IMR-90 (cell line): ENCODE measurements around the gene MS4A18. TPM values are rescaled to one million over a fixed set of nuclear protein-coding genes. Genes with fewer than 3 reads are reported as not detected.

Experiments used
- ATAC-seq: fragments of 200-7000 bp; cut with Tn5 transposase; 2 replicates; pipeline ENCODE4 v1.9.1; 2020; ENCODE audit warnings: low read depth, mild to moderate bottlenecking, moderate library complexity
- BruUV-seq: library from RNA; stranded (reverse); fragments of 400-500 nt; replicated peaks from 2 replicates; lab custom pipeline; 2021; lab: Mats Ljungman, UMichigan
- CTCF ChIA-PET: fragments of 300-600 bp; formaldehyde crosslinking; extraction: SDS; loops from one replicate; lab custom pipeline; 2021; ENCODE audit warnings: antibody characterized with exemption; lab: Yijun Ruan, JAX
- POLR2A ChIA-PET: fragments of 300-600 bp; sonication (Branson Sonifier 250); formaldehyde crosslinking; loops from one replicate; lab custom pipeline; 2022; ENCODE audit warnings: antibody characterized with exemption; ENCODE audit not compliant: unreplicated experiment; lab: Charles Lee
- DNase-seq: peaks from one replicate; pipeline ENCODE4 v3.0.0; 2013
- H2AFZ ChIP-seq: replicated peaks from 2 replicates; pipeline ENCODE3; 2013; ENCODE audit warnings: low read length, mild to moderate bottlenecking; ENCODE audit not compliant: poor library complexity
- H2AK5ac ChIP-seq: 2 replicates; pipeline ENCODE4 v1.6.1; 2013; ENCODE audit warnings: low read depth, low read length, inconsistent platforms
- H2AK9ac ChIP-seq: replicated peaks from 2 replicates; pipeline ENCODE3; 2013; ENCODE audit warnings: mild to moderate bottlenecking, low read depth, low read length, moderate library complexity; ENCODE audit not compliant: poor library complexity
- H2BK120ac ChIP-seq: 2 replicates; pipeline ENCODE4 v1.6.1; 2013; ENCODE audit warnings: low read depth, low read length, inconsistent platforms
- H2BK15ac ChIP-seq: 3 replicates; pipeline ENCODE4 v1.6.1; 2013; ENCODE audit warnings: low read depth, low read length, inconsistent platforms
- H2BK20ac ChIP-seq: 2 replicates; pipeline ENCODE4 v1.6.1; 2013; ENCODE audit warnings: low read depth, mild to moderate bottlenecking, inconsistent platforms, low read length, moderate library complexity
- H2BK5ac ChIP-seq: 2 replicates; pipeline ENCODE4 v1.6.1; 2013; ENCODE audit warnings: mild to moderate bottlenecking, low read depth, low read length, inconsistent platforms; ENCODE audit not compliant: poor library complexity, severe bottlenecking
- H3K14ac ChIP-seq: replicated peaks from 2 replicates; pipeline ENCODE4 v1.6.1; 2013; ENCODE audit warnings: low read depth, low read length, inconsistent platforms
- H3K18ac ChIP-seq: 2 replicates; pipeline ENCODE4 v1.6.1; 2013; ENCODE audit warnings: low read depth, low read length, control low read depth
- H3K23ac ChIP-seq: 2 replicates; pipeline ENCODE4 v1.6.1; 2013; ENCODE audit warnings: low read depth, low read length, inconsistent platforms
- H3K27ac ChIP-seq: 2 replicates; pipeline ENCODE4 v1.5.1; 2013; ENCODE audit warnings: mild to moderate bottlenecking, control low read depth, low read length; ENCODE audit not compliant: insufficient read depth
- H3K27me3 ChIP-seq: 2 replicates; pipeline ENCODE4 v1.6.1; 2013; ENCODE audit warnings: low read length; ENCODE audit not compliant: control insufficient read depth, insufficient read depth
- H3K36me3 ChIP-seq: 2 replicates; pipeline ENCODE4 v1.6.1; 2013; ENCODE audit warnings: low read length, mixed read lengths; ENCODE audit not compliant: control insufficient read depth, insufficient read depth
- H3K4ac ChIP-seq: 2 replicates; pipeline ENCODE4 v1.6.1; 2013; ENCODE audit warnings: low read depth, low read length, inconsistent platforms
- H3K4me1 ChIP-seq: 2 replicates; pipeline ENCODE4 v1.6.1; 2013; ENCODE audit warnings: low read length, mixed read lengths; ENCODE audit not compliant: control insufficient read depth, insufficient read depth
- H3K4me2 ChIP-seq: 2 replicates; pipeline ENCODE4 v1.6.1; 2013; ENCODE audit warnings: low read depth, mild to moderate bottlenecking, control low read depth, low read length, moderate library complexity
- H3K4me3 ChIP-seq: 2 replicates; pipeline ENCODE4 v1.5.1; 2013; ENCODE audit warnings: low read depth, mild to moderate bottlenecking, control low read depth, low read length, moderate library complexity; ENCODE audit not compliant: insufficient read depth
- H3K56ac ChIP-seq: 2 replicates; pipeline ENCODE4 v1.6.1; 2013; ENCODE audit warnings: low read length, inconsistent platforms; ENCODE audit not compliant: insufficient read depth; ENCODE audit errors: extremely low read depth
- H3K79me1 ChIP-seq, 2 experiments: 2 replicates each; pipeline ENCODE4 v1.6.1; 2013; ENCODE audit warnings: low read length in 2 of 2, inconsistent platforms in 1 of 2, low read depth in 1 of 2
- H3K9ac ChIP-seq: 2 replicates; pipeline ENCODE4 v1.6.1; 2013; ENCODE audit warnings: low read depth, low read length, control low read depth
- H3K9me1 ChIP-seq: 2 replicates; pipeline ENCODE4 v1.6.1; 2013; ENCODE audit warnings: low read length, inconsistent platforms; ENCODE audit not compliant: insufficient read depth
- H3K9me3 ChIP-seq: 2 replicates; pipeline ENCODE4 v1.6.1; 2013; ENCODE audit warnings: low read length; ENCODE audit not compliant: control insufficient read depth, insufficient read depth
- H4K20me1 ChIP-seq: 2 replicates; pipeline ENCODE4 v1.6.1; 2013; ENCODE audit warnings: low read length, inconsistent platforms; ENCODE audit not compliant: insufficient read depth
- H4K5ac ChIP-seq: 2 replicates; pipeline ENCODE4 v1.6.1; 2013; ENCODE audit warnings: mild to moderate bottlenecking, low read depth, low read length, control low read depth
- H4K8ac ChIP-seq, 2 experiments: 2 replicates each; pipeline ENCODE4 v1.6.1; 2013; ENCODE audit warnings: low read depth in 2 of 2, low read length in 2 of 2, control low read depth in 1 of 2, inconsistent platforms in 1 of 2
- H4K91ac ChIP-seq: 2 replicates; pipeline ENCODE4 v1.6.1; 2013; ENCODE audit warnings: low read depth, low read length, inconsistent platforms; ENCODE audit not compliant: insufficient read depth
- CEBPB ChIP-seq: IDR thresholded peaks from 2 replicates; pipeline ENCODE4 v1.6.1; 2012; ENCODE audit warnings: low read depth, low read length, improper control_type of control experiment
- CHD1 ChIP-seq: IDR thresholded peaks from 2 replicates; pipeline ENCODE4 v1.6.1; 2012; ENCODE audit warnings: low read depth, low read length, improper control_type of control experiment
- FOS ChIP-seq: fragments of 150-350 bp; IDR thresholded peaks from 2 replicates; pipeline ENCODE4 v1.6.1; 2016; ENCODE audit warnings: low read depth, low read length
- MAFK ChIP-seq: IDR thresholded peaks from 2 replicates; pipeline ENCODE4 v1.6.1; 2012; ENCODE audit warnings: low read depth, low read length, improper control_type of control experiment
- MAZ ChIP-seq: IDR thresholded peaks from 2 replicates; pipeline ENCODE4 v1.6.1; 2012; ENCODE audit warnings: low read depth, mild to moderate bottlenecking, low read length, improper control_type of control experiment, moderate library complexity, borderline replicate concordance
- MXI1 ChIP-seq: IDR thresholded peaks from 2 replicates; pipeline ENCODE4 v1.6.1; 2012; ENCODE audit warnings: low read depth, mild to moderate bottlenecking, low read length, moderate library complexity, borderline replicate concordance
- RCOR1 ChIP-seq: IDR thresholded peaks from 2 replicates; pipeline ENCODE4 v1.6.1; 2012; ENCODE audit warnings: mild to moderate bottlenecking, low read length, improper control_type of control experiment; ENCODE audit not compliant: insufficient replicate concordance
- RFX5 ChIP-seq: IDR thresholded peaks from 2 replicates; pipeline ENCODE4 v1.8.0; 2012; ENCODE audit warnings: low read depth, mild to moderate bottlenecking, low read length, moderate library complexity
- WGBS, 2 experiments: methylation state at CpG; one replicate each; pipeline versions ENCODE4 v1.1.5 to v1.1.7; 2013; ENCODE audit warnings: missing lambda C conversion rate in 2 of 2; ENCODE audit not compliant: insufficient read length in 1 of 2; ENCODE audit errors: extremely low coverage in 2 of 2; 5-methylcytosine and 5-hydroxymethylcytosine counted together
- dilution Hi-C: fragments of 300-500 bp; cut with HindIII; formaldehyde crosslinking; loops from one replicate; pipeline ENCODE4 v1.14.3; 2018; ENCODE audit warnings: low sequenced_read_pairs; ENCODE audit not compliant: unreplicated experiment
- in situ Hi-C: fragments of 300-500 bp; cut with MboI; formaldehyde crosslinking; loops from 3 replicates; pipeline ENCODE4 v1.14.3; 2019; ENCODE audit warnings: low sequenced_read_pairs, inconsistent platforms, mixed read lengths
- intact Hi-C: fragments of 100-400 bp; cut with micrococcal nuclease; formaldehyde crosslinking; loops from 2 replicates; pipeline ENCODE4 v1.10.0; 2022
- polyA plus RNA-seq, 3 experiments: library from polyadenylated mRNA; depleted of rRNA; stranded (reverse); fragments of >200 nt; gene quantifications; 2 replicates each; pipeline ENCODE4 v1.2.3, GENCODE V29; 2012; ENCODE audit warnings: low replicate concordance in 1 of 3
- total RNA-seq: library from RNA; depleted of rRNA; stranded (reverse); fragments of >200 nt; gene quantifications from 2 replicates; pipeline ENCODE4 v1.2.3, GENCODE V29; 2012
- TF ChIP-seq, protein P1 (sequence below): fragments of 150-350 bp; IDR thresholded peaks from 2 replicates; pipeline ENCODE4 v1.6.1; 2017; ENCODE audit warnings: mild to moderate bottlenecking, antibody characterized with exemption, low read length, low read depth
- TF ChIP-seq, protein P2 (sequence below): conservative IDR thresholded peaks from 2 replicates; pipeline ENCODE4 v1.5.1; 2012; ENCODE audit warnings: mild to moderate bottlenecking, low read depth, low read length, improper control_type of control experiment
- TF ChIP-seq, protein P3 (sequence below): fragments of 150-350 bp; IDR thresholded peaks from 2 replicates; pipeline ENCODE4 v1.6.1; 2016; ENCODE audit warnings: low read depth, mild to moderate bottlenecking, low read length, moderate library complexity, borderline replicate concordance

Gene MS4A18
- total and polyA plus RNA-seq, 2 of the 4 experiments (the other 2 are of a cell fraction) = not detected

DNA sequence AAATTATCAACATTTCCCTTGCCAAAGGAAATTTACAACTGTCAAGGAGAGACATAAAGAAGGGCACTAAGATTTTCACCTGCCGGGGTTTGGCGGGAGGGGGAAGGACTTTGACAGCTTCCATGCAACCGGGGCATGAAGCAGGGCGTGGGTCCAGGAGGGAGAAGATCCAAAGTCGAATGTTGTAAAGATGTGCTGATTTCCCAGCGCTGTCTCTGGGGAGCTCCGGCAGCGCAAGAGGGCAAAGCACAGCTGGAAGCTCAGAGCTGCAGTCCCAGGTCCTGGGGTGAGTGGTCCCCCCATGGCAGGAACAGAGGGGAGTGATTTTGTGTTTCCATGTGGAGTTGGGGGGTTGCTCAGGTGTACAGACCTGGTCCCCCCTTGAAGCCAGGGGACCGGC, 60.6 kb downstream of the MS4A18 start, which contains the start of gene MS4A10:
MS4A10 (plus strand) TSS at position 198 of the 400 bp plus-strand sequence. CDS start 5,003 bp downstream, outside the sequence.
- no peak within 1 kb of the TSS for H2AFZ ChIP-seq
- ATAC-seq (no peak), DNase-seq (no peak)
- H3K4ac ChIP-seq = no peak within 1 kb of the TSS
- no peak within 1 kb of the TSS for H2BK15ac ChIP-seq
- H3K9me1 ChIP-seq = peaks cover 7% of the 10 kb centered on the region; the same call in 1 of the 2 replicates
- H3K27ac ChIP-seq = no peak within 1 kb of the TSS
- 40% methylated on average over 1 of the region's 9 CpGs; no CpG with 5 or more reads in 1 of the 2 experiments for WGBS, 2 experiments
- H2BK5ac ChIP-seq = no peak within 1 kb of the TSS
- ChIA-PET CTCF (no interaction called here), POLR2A (no interaction called here)
- H3K4me3 ChIP-seq = no peak within 1 kb of the TSS
- H3K27me3 ChIP-seq = peaks cover 36% of the 10 kb centered on the region
- H3K14ac ChIP-seq = no peak within 1 kb of the TSS; the same call in 1 of the 2 replicates
- no peak within 1 kb of the TSS for H3K18ac ChIP-seq
- H2AK9ac ChIP-seq = no peak within 1 kb of the TSS
- in situ Hi-C loops (no loop called here), intact Hi-C loops (no loop called here), dilution Hi-C loops (no loop called here)
- no peak within 1 kb of the TSS for H4K5ac ChIP-seq
- no peak within 1 kb of the TSS for H2BK20ac ChIP-seq
- H3K9ac ChIP-seq = no peak within 1 kb of the TSS
- no peak within 1 kb of the TSS for H3K23ac ChIP-seq
- H3K4me1 ChIP-seq = peaks cover 5% of the 10 kb centered on the region
- H3K56ac ChIP-seq = no peak within 1 kb of the TSS
- H3K4me2 ChIP-seq = no peak within 1 kb of the TSS
- H2BK120ac ChIP-seq = no peak within 1 kb of the TSS
- no peaks in the 10 kb centered on the region for H4K20me1 ChIP-seq
- TF ChIP-seq MXI1 = no peak
- no peak for TF ChIP-seq CHD1
- TF ChIP-seq FOS = no peak
- TF ChIP-seq RFX5 = no peak
- no peak for TF ChIP-seq RCOR1
- TF ChIP-seq CEBPB = no peak
- TF ChIP-seq, protein P1, sequence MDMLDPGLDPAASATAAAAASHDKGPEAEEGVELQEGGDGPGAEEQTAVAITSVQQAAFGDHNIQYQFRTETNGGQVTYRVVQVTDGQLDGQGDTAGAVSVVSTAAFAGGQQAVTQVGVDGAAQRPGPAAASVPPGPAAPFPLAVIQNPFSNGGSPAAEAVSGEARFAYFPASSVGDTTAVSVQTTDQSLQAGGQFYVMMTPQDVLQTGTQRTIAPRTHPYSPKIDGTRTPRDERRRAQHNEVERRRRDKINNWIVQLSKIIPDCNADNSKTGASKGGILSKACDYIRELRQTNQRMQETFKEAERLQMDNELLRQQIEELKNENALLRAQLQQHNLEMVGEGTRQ = no peak
- no peak for TF ChIP-seq MAFK
- no peak for TF ChIP-seq MAZ
- TF ChIP-seq, protein P2, sequence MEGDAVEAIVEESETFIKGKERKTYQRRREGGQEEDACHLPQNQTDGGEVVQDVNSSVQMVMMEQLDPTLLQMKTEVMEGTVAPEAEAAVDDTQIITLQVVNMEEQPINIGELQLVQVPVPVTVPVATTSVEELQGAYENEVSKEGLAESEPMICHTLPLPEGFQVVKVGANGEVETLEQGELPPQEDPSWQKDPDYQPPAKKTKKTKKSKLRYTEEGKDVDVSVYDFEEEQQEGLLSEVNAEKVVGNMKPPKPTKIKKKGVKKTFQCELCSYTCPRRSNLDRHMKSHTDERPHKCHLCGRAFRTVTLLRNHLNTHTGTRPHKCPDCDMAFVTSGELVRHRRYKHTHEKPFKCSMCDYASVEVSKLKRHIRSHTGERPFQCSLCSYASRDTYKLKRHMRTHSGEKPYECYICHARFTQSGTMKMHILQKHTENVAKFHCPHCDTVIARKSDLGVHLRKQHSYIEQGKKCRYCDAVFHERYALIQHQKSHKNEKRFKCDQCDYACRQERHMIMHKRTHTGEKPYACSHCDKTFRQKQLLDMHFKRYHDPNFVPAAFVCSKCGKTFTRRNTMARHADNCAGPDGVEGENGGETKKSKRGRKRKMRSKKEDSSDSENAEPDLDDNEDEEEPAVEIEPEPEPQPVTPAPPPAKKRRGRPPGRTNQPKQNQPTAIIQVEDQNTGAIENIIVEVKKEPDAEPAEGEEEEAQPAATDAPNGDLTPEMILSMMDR = no peak
- TF ChIP-seq, protein P3, sequence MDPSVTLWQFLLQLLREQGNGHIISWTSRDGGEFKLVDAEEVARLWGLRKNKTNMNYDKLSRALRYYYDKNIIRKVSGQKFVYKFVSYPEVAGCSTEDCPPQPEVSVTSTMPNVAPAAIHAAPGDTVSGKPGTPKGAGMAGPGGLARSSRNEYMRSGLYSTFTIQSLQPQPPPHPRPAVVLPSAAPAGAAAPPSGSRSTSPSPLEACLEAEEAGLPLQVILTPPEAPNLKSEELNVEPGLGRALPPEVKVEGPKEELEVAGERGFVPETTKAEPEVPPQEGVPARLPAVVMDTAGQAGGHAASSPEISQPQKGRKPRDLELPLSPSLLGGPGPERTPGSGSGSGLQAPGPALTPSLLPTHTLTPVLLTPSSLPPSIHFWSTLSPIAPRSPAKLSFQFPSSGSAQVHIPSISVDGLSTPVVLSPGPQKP = no peak
- no peaks in the 10 kb centered on the region for H3K79me1 ChIP-seq
- no TSS peak for BruUV-seq
- no peak within 1 kb of the TSS for H4K91ac ChIP-seq
- no peaks in the 10 kb centered on the region for H3K9me3 ChIP-seq
- H3K36me3 ChIP-seq = no peaks in the 10 kb centered on the region
- H2AK5ac ChIP-seq = no peak within 1 kb of the TSS
- no peak within 1 kb of the TSS for H4K8ac ChIP-seq
